Ishikawa (cell line): ENCODE results near the gene NDUFS1.

ENCODE experiments used
- CEBPB ChIP-seq: IDR thresholded peaks from 2 replicates; pipeline ENCODE4 v1.6.1; 2012
- CREB1 ChIP-seq: IDR thresholded peaks from 2 replicates; pipeline ENCODE4 v1.6.1; 2012; ENCODE audit warnings: low read depth
- EGR1 ChIP-seq: IDR thresholded peaks from 2 replicates; pipeline ENCODE4 v1.6.1; 2012
- EP300 ChIP-seq: IDR thresholded peaks from 2 replicates; pipeline ENCODE4 v1.6.1; 2012; ENCODE audit warnings: borderline replicate concordance
- FOXM1 ChIP-seq: IDR thresholded peaks from 2 replicates; pipeline ENCODE4 v1.6.1; 2012; ENCODE audit warnings: low read depth, borderline replicate concordance
- NFIC ChIP-seq: IDR thresholded peaks from 2 replicates; pipeline ENCODE4 v1.6.1; 2012
- RAD21 ChIP-seq: IDR thresholded peaks from 2 replicates; pipeline ENCODE4 v1.6.1; 2012; ENCODE audit warnings: low read depth
- TAF1 ChIP-seq: IDR thresholded peaks from 2 replicates; pipeline ENCODE4 v1.6.1; 2012; ENCODE audit warnings: low read depth, mild to moderate bottlenecking
- TCF12 ChIP-seq: IDR thresholded peaks from 2 replicates; pipeline ENCODE4 v1.6.1; 2012; ENCODE audit warnings: low read depth
- TEAD4 ChIP-seq: IDR thresholded peaks from 2 replicates; pipeline ENCODE4 v1.6.1; 2012
- YY1 ChIP-seq: IDR thresholded peaks from 2 replicates; pipeline ENCODE4 v1.6.1; 2012; ENCODE audit warnings: low read depth
- ZBTB7A ChIP-seq: IDR thresholded peaks from 2 replicates; pipeline ENCODE4 v1.6.1; 2012; ENCODE audit warnings: low read depth
- TF ChIP-seq, protein P1 (sequence below): IDR thresholded peaks from 2 replicates; pipeline ENCODE4 v1.6.1; 2012
- TF ChIP-seq, protein P2 (sequence below): IDR thresholded peaks from 2 replicates; pipeline ENCODE4 v1.6.1; 2012
- TF ChIP-seq, protein P3 (sequence below): IDR thresholded peaks from 2 replicates; pipeline ENCODE4 v1.6.1; 2012; ENCODE audit warnings: low read depth, mild to moderate bottlenecking

The NDUFS1 gene

DNA sequence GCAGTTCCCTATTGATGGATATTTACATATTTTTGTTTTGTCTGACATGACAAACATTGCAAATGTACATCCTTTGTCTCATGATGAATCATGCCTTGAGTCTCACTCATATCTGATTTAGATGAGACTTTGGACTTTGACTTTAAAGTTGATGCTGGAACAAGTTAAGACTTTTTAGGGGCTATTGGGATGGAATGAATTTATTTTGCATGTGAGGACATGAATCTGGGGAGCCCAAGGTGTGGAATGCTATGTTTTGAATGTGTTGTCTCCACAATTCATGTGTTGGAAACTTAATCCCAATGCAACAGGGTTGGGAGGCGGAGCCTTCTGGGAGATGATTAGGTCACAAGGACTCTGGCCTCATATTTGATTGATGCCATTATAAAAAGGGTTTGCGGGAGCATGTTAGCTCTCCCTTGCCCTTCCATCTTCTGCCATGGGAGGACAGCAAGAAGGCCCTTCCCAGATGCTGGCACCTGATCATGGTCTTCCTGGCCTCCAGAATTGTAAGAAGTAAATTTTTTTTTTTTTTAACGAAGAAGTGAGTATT is 44.1 kb downstream of the NDUFS1 start:
- TF ChIP-seq EP300 (no peak), EGR1 (no peak), TAF1 (no peak), NFIC (no peak), TCF12 (no peak), CEBPB (no peak), ZBTB7A (no peak), FOXM1 (no peak), CREB1 (no peak), RAD21 (no peak), TEAD4 (no peak), YY1 (no peak)
- TF ChIP-seq, protein P1, sequence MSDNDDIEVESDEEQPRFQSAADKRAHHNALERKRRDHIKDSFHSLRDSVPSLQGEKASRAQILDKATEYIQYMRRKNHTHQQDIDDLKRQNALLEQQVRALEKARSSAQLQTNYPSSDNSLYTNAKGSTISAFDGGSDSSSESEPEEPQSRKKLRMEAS = no peak
- TF ChIP-seq, protein P2, sequence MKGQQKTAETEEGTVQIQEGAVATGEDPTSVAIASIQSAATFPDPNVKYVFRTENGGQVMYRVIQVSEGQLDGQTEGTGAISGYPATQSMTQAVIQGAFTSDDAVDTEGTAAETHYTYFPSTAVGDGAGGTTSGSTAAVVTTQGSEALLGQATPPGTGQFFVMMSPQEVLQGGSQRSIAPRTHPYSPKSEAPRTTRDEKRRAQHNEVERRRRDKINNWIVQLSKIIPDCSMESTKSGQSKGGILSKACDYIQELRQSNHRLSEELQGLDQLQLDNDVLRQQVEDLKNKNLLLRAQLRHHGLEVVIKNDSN = no peak
- TF ChIP-seq, protein P3, sequence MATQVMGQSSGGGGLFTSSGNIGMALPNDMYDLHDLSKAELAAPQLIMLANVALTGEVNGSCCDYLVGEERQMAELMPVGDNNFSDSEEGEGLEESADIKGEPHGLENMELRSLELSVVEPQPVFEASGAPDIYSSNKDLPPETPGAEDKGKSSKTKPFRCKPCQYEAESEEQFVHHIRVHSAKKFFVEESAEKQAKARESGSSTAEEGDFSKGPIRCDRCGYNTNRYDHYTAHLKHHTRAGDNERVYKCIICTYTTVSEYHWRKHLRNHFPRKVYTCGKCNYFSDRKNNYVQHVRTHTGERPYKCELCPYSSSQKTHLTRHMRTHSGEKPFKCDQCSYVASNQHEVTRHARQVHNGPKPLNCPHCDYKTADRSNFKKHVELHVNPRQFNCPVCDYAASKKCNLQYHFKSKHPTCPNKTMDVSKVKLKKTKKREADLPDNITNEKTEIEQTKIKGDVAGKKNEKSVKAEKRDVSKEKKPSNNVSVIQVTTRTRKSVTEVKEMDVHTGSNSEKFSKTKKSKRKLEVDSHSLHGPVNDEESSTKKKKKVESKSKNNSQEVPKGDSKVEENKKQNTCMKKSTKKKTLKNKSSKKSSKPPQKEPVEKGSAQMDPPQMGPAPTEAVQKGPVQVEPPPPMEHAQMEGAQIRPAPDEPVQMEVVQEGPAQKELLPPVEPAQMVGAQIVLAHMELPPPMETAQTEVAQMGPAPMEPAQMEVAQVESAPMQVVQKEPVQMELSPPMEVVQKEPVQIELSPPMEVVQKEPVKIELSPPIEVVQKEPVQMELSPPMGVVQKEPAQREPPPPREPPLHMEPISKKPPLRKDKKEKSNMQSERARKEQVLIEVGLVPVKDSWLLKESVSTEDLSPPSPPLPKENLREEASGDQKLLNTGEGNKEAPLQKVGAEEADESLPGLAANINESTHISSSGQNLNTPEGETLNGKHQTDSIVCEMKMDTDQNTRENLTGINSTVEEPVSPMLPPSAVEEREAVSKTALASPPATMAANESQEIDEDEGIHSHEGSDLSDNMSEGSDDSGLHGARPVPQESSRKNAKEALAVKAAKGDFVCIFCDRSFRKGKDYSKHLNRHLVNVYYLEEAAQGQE = no peak

DNA sequence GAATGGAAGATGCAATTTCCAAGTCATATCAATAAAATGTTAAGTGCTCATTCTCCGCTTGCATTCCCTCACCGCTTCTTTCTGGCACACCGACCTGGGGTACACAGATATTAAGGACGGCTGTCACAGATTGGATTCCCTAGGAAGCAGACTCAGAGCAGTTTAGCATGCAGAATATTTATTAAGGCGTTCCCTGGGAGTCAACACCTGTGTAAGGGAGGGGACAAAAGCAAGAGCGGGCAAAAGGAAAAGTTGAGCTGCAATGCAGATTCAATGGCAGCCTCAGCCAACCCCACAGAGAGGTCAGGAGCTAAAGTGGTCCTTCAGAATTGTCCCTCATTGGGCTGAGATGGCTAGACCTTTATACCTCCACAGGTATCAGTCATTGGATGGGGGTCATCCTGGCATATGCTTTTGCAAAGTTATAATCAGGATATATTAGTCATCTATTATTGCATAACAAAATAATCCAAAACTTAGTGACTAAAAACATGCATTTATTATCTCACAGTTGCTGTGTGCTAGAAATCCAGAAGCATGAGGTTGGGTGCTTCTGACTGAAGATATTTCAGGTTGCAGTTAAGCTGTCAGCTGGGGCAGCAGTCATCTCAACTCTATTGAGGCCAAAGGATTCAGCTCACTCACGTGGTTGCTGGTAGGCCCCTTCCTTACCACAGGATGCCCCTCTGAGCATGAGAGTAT is 46.2 kb downstream of the NDUFS1 start:
- TF ChIP-seq CREB1 (no peak), CEBPB (no peak), TEAD4 (no peak), ZBTB7A (no peak), FOXM1 (no peak), RAD21 (no peak), NFIC (no peak), TAF1 (no peak)
- TF ChIP-seq, protein P1 = no peak

DNA sequence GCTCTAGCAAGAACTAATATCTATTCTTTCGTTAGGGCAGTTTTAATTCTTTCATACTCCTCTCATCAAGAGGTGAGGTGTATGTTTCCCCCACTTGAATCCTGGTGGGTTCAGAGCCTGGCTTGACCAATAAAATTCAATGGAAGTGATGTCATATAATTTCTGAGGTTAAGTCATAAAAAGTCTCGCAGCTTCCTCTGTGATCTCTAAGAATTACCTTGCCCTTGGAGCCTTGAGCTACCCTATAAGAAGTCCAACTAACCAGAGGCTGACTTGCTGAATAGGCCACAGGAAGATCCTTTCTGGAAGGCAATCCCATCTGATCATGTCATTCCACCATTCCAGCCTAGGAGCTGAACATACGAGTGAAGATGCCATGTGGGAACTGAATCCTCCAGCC is 47.1 kb downstream of the NDUFS1 start:
- TF ChIP-seq EP300 = no peak
- TF ChIP-seq, protein P2 = no peak
- no peak for TF ChIP-seq CREB1
- TF ChIP-seq EGR1 = no peak
- TF ChIP-seq FOXM1 = no peak
- no peak for TF ChIP-seq TCF12
- TF ChIP-seq TAF1 = no peak
- no peak for TF ChIP-seq TEAD4
- TF ChIP-seq, protein P3 = no peak
- TF ChIP-seq CEBPB = no peak
- TF ChIP-seq YY1 = no peak
- TF ChIP-seq, protein P1 = no peak
- no peak for TF ChIP-seq ZBTB7A
- TF ChIP-seq NFIC = no peak
- no peak for TF ChIP-seq RAD21

DNA sequence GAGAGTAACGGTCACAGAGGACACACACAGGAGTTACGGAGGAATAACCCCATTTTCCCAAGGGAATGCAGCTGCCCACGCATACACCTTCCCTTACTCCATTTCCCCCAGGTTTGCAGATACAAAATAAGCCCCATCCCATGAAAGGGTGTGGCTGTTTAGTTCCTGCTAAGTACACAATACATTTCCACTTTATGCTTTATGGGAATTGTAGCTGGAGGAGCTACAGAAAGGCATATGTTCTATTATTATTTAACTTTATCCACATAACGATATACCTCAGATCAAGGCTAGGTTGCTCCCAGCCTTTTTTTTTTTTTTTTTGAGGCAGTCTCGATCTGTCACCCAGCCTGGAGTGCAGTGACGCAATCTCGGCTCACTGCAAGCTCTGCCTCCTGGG is 50.5 kb downstream of the NDUFS1 start:
- no peak for TF ChIP-seq CEBPB
- no peak for TF ChIP-seq YY1
- TF ChIP-seq, protein P2 = no peak
- TF ChIP-seq CREB1 = no peak
- no peak for TF ChIP-seq TAF1
- TF ChIP-seq, protein P1 = no peak
- no peak for TF ChIP-seq RAD21
- TF ChIP-seq TEAD4 = no peak
- TF ChIP-seq ZBTB7A = no peak
- no peak for TF ChIP-seq EP300
- TF ChIP-seq TCF12 = no peak
- TF ChIP-seq, protein P3 = no peak
- no peak for TF ChIP-seq EGR1
